ENCODE measurements around the gene RBM45.
"Not testable (repeated sequence)": the region's sequence is repeated elsewhere in the genome, so short reads cannot be mapped to it uniquely, and the experiment has no call there.

GRCh38 chr2:178153878-178154277 is 41.6 kb downstream of the RBM45 start:
- TF ChIP-seq FOXM1 (IDR thresholded peaks at IDR 0.05; ENCODE audit: borderline replicate concordance); SP1 (IDR thresholded peaks at IDR 0.05); ZNF384 (IDR thresholded peaks at IDR 0.05); ARNT (IDR thresholded peaks at IDR 0.05); BHLHE40 (IDR thresholded peaks at IDR 0.05; ENCODE audit: borderline replicate concordance); LEF1 (IDR thresholded peaks at IDR 0.05; ENCODE audit: borderline replicate concordance); SUZ12 (IDR thresholded peaks at IDR 0.05); HDGF (IDR thresholded peaks at IDR 0.05; ENCODE audit: borderline replicate concordance); NFRKB (IDR thresholded peaks at IDR 0.05); TARDBP (IDR thresholded peaks at IDR 0.05); ELF4 (IDR thresholded peaks at IDR 0.05): not testable (repeated sequence)
